ENCODE measurements around the gene TECR.
"Not testable (repeated sequence)": the region's sequence is repeated elsewhere in the genome, so short reads cannot be mapped to it uniquely, and the experiment has no call there.

Gene TECR

DNA sequence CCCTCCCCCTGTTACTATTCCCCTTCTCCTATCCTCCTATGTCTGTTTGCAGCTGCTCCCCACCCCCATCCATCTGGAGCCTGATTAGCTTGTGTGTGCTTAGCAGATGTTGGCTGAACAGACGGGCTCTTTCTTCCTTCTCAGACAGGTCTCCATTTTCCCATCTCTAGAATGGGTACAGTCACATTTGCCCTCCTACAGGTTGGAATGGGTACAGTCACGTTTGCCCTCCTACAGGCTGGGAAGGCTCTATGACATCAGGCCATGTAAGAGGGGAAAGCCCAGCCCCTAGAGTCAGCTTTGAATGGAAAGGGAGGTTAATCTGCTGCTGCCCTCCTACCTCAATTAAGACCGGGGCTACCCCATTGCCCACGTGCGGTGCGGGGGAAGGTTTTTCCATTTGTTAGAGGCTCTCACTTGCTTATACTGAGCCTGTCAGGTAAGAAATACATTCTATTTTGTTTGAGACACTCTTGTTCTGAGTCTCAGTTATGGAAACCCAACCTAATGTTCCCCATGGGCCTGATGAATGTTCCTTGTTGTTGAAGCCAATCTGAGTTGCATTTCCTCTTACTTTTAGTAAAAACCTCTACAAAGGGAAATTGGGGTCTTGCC lies 51.3 kb downstream of the TECR start:
- TF ChIP-seq, protein P1, sequence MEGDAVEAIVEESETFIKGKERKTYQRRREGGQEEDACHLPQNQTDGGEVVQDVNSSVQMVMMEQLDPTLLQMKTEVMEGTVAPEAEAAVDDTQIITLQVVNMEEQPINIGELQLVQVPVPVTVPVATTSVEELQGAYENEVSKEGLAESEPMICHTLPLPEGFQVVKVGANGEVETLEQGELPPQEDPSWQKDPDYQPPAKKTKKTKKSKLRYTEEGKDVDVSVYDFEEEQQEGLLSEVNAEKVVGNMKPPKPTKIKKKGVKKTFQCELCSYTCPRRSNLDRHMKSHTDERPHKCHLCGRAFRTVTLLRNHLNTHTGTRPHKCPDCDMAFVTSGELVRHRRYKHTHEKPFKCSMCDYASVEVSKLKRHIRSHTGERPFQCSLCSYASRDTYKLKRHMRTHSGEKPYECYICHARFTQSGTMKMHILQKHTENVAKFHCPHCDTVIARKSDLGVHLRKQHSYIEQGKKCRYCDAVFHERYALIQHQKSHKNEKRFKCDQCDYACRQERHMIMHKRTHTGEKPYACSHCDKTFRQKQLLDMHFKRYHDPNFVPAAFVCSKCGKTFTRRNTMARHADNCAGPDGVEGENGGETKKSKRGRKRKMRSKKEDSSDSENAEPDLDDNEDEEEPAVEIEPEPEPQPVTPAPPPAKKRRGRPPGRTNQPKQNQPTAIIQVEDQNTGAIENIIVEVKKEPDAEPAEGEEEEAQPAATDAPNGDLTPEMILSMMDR (IDR thresholded peaks at IDR 0.05; ENCODE audit: low read depth, low read length) = no peak
- no peaks in the 10 kb centered on the region for H3K36me3 ChIP-seq
- no peak overlapping the region for H3K4me3 ChIP-seq (ENCODE audit: low read depth, low read length)
- no peaks in the 10 kb centered on the region for H3K9me3 ChIP-seq (ENCODE audit: severe bottlenecking)
- H3K27me3 ChIP-seq (ENCODE audit: insufficient read depth, low read depth, severe bottlenecking) = peaks cover 7% of the 10 kb centered on the region
- DNase-seq = no peak
- no peak overlapping the region for H3K27ac ChIP-seq

- no peak for DNase-seq
- Histone ChIP-seq H3K27me3 (ENCODE audit: insufficient read depth, low read depth, severe bottlenecking) (peaks cover 10% of the 10 kb centered on the region), H3K9me3 (ENCODE audit: severe bottlenecking) (no peaks in the 10 kb centered on the region), H3K4me3 (ENCODE audit: low read depth, low read length) (no peak within 1 kb of the TSS), H3K27ac (no peak within 1 kb of the TSS), H3K36me3 (no peaks in the 10 kb centered on the region)
- TF ChIP-seq, protein P1 (IDR thresholded peaks at IDR 0.05; ENCODE audit: low read depth, low read length) = no peak
Observed at GRCh38 chr19:14582894-14583340, 53.5 kb downstream of the TECR start, which contains the start of gene CLEC17A. CLEC17A (plus strand) TSS chr19:14583084; CDS start chr19:14583161, 77 bp downstream.

GRCh38 chr19:14584372-14584771 lies 55.0 kb downstream of the TECR start:
- not testable (repeated sequence) for H3K4me3 ChIP-seq (ENCODE audit: low read depth, low read length); DNase-seq; H3K27ac ChIP-seq; H3K36me3 ChIP-seq; H3K9me3 ChIP-seq (ENCODE audit: severe bottlenecking)
- H3K27me3 ChIP-seq (ENCODE audit: insufficient read depth, low read depth, severe bottlenecking) = peaks cover 10% of the 10 kb centered on the region

DNA sequence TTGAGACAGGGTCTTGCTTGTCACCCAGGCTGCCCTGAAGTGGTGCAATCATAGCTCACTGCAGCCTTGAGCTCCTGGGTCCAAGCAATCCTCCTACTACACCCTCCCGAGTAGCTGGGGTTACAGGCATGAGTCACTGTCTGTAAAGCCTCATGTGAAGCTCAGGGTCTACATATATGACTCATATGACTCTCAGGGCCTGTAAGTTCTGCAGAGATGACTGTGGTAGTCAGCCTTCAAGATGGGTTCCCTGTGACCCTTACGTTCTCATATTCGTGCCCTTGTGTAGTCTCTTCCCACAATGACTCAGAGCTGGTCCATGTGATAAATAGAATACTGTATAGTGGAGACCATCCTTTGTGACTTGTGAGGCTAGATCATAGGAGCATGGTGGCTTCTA lies 55.8 kb downstream of the TECR start:
- H3K4me3 ChIP-seq (ENCODE audit: low read depth, low read length); H3K9me3 ChIP-seq (ENCODE audit: severe bottlenecking); H3K27ac ChIP-seq; DNase-seq; H3K36me3 ChIP-seq: not testable (repeated sequence)
- peaks cover 10% of the 10 kb centered on the region for H3K27me3 ChIP-seq (ENCODE audit: insufficient read depth, low read depth, severe bottlenecking)

DNA sequence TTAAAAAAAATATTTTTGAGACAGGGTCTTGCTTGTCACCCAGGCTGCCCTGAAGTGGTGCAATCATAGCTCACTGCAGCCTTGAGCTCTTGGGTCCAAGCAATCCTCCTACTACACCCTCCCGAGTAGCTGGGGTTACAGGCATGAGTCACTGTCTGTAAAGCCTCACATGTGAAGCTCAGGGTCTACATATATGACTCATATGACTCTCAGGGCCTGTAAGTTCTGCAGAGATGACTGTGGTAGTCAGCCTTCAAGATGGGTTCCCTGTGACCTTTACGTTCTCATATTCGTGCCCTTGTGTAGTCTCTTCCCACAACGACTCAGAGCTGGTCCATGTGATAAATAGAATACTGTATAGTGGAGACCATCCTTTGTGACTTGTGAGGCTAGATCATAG lies 60.0 kb downstream of the TECR start:
- not testable (repeated sequence) for H3K9me3 ChIP-seq (ENCODE audit: severe bottlenecking); DNase-seq; H3K27ac ChIP-seq; H3K36me3 ChIP-seq; H3K4me3 ChIP-seq (ENCODE audit: low read depth, low read length)
- peaks cover 15% of the 10 kb centered on the region for H3K27me3 ChIP-seq (ENCODE audit: insufficient read depth, low read depth, severe bottlenecking)

DNA sequence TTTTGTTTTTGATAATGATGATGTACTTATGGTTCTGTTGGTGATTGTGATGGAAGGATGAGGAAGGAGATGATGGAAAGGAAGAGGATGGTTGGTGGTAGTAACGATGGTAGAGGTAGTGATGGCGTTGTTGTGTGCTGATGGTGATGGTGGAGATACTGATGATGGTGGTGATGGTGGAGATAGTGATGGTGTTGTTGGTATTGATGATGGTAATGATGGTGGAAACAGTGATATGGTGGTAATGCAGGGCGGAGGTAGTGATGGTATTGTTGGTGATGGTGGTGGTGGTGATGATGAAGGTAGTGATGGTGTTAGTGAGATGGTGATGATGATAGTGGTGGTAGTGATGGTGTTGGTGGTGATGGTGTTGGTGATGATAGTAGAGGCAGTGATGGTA lies 66.2 kb downstream of the TECR start:
- Histone ChIP-seq H3K9me3 (ENCODE audit: severe bottlenecking) (peaks cover 6% of the 10 kb centered on the region), H3K27me3 (ENCODE audit: insufficient read depth, low read depth, severe bottlenecking) (peaks cover 39% of the 10 kb centered on the region), H3K36me3 (no peaks in the 10 kb centered on the region), H3K27ac (no peak overlapping the region), H3K4me3 (ENCODE audit: low read depth, low read length) (no peak overlapping the region)
- no peak for DNase-seq
- TF ChIP-seq, protein P1 (IDR thresholded peaks at IDR 0.05; ENCODE audit: low read depth, low read length) = no peak

GRCh38 chr19:14599548-14600147 lies 70.3 kb downstream of the TECR start:
- H3K9me3 ChIP-seq (ENCODE audit: severe bottlenecking) = peaks cover 6% of the 10 kb centered on the region
- TF ChIP-seq, protein P1 (IDR thresholded peaks at IDR 0.05; ENCODE audit: low read depth, low read length) = no peak
- no peak overlapping the region for H3K4me3 ChIP-seq (ENCODE audit: low read depth, low read length)
- no peaks in the 10 kb centered on the region for H3K36me3 ChIP-seq
- no peak overlapping the region for H3K27ac ChIP-seq
- peaks cover 53% of the 10 kb centered on the region for H3K27me3 ChIP-seq (ENCODE audit: insufficient read depth, low read depth, severe bottlenecking)
- no peak for DNase-seq
